T-cell (primary cell): ENCODE results near the gene ATOX1. TPM values are rescaled to one million over a fixed set of nuclear protein-coding genes. Genes with fewer than 3 reads are reported as not detected.

Source experiments
- ATAC-seq, 4 experiments: fragments of 200-7000 bp in 3 of 4; fragments of 150-1000 bp in 1 of 4; cut with Tn5 transposase; replicated peaks in 1 of 4; 1 replicate in 3 of 4; 2 replicates in 1 of 4; pipeline ENCODE4 v1.10.0; 2021; ENCODE audit warnings: moderate library complexity in 3 of 4, mild to moderate bottlenecking in 2 of 4, moderate number of reproducible peaks in 1 of 4
- CTCF ChIA-PET, 2 donors: fragments of 300-600 bp; sonication (Branson Sonifier 250); formaldehyde crosslinking; loops; one replicate each; lab custom pipeline; 2022; ENCODE audit warnings: antibody characterized with exemption in 2 of 2; lab: Charles Lee
- POLR2A ChIA-PET, 2 donors: fragments of 300-600 bp; sonication (Branson Sonifier 250); formaldehyde crosslinking; loops; one replicate each; lab custom pipeline; 2022; ENCODE audit warnings: antibody characterized with exemption in 2 of 2; lab: Charles Lee
- DNase-seq, 35 experiments: peaks; one replicate each; pipeline versions ENCODE4 v3.0.0 to v3.0.0-alpha.2; 2013 to 2023
- H3K27ac ChIP-seq: one replicate; pipeline ENCODE4 v1.5.1; 2013; ENCODE audit warnings: low read length
- H3K27me3 ChIP-seq, 2 experiments: replicated peaks in 1 of 2; 1 replicate in 1 of 2; 2 replicates in 1 of 2; pipeline versions ENCODE4 v1.6.1 to v1.7.0; 2013; ENCODE audit warnings: low read length in 1 of 2, mixed read lengths in 1 of 2; ENCODE audit not compliant: control insufficient read depth in 2 of 2, insufficient read depth in 2 of 2; ENCODE audit errors: extremely low read depth in 1 of 2
- H3K36me3 ChIP-seq, 2 donors: 1 replicate in 1 of 2; 2 replicates in 1 of 2; pipeline versions ENCODE4 v1.6.1 to v1.7.0; 2013; ENCODE audit warnings: low read length in 1 of 2; ENCODE audit not compliant: control insufficient read depth in 2 of 2, insufficient read depth in 1 of 2; ENCODE audit errors: extremely low read depth in 1 of 2
- H3K4me1 ChIP-seq, 2 experiments: 1 replicate in 1 of 2; 2 replicates in 1 of 2; pipeline versions ENCODE4 v1.6.1 to v1.7.0; 2013; ENCODE audit warnings: low read length in 2 of 2, mixed read lengths in 1 of 2; ENCODE audit not compliant: insufficient read depth in 2 of 2, control insufficient read depth in 1 of 2; ENCODE audit errors: extremely low read depth in 1 of 2
- H3K4me3 ChIP-seq, 2 donors: 1 replicate in 1 of 2; 2 replicates in 1 of 2; pipeline versions ENCODE4 v1.5.1 to v1.7.0; 2013; ENCODE audit warnings: mild to moderate bottlenecking in 2 of 2, low read length in 1 of 2, moderate library complexity in 1 of 2; ENCODE audit not compliant: control insufficient read depth in 1 of 2; ENCODE audit errors: extremely low read depth in 1 of 2
- H3K9me3 ChIP-seq: 2 replicates; pipeline ENCODE4 v1.7.0; 2013
- H3K27ac Mint-ChIP-seq, 2 donors: one replicate each; pipeline ENCODE4 v1.8.0; 2020 to 2021; ENCODE audit warnings: mild to moderate bottlenecking in 2 of 2, mixed read lengths in 2 of 2
- H3K27me3 Mint-ChIP-seq, 2 donors: one replicate each; pipeline ENCODE4 v1.8.0; 2021 to 2022; ENCODE audit warnings: mixed read lengths in 2 of 2
- H3K36me3 Mint-ChIP-seq: one replicate; pipeline ENCODE4 v1.8.0; 2021; ENCODE audit warnings: mixed read lengths
- H3K4me1 Mint-ChIP-seq, 3 donors: one replicate each; pipeline ENCODE4 v1.8.0; 2020 to 2022; ENCODE audit warnings: mixed read lengths in 3 of 3, mild to moderate bottlenecking in 1 of 3
- H3K4me3 Mint-ChIP-seq, 3 donors: one replicate each; pipeline ENCODE4 v1.8.0; 2020 to 2022; ENCODE audit warnings: mild to moderate bottlenecking in 3 of 3, mixed read lengths in 3 of 3, moderate library complexity in 3 of 3
- H3K9me3 Mint-ChIP-seq, 3 donors: one replicate each; pipeline ENCODE4 v1.8.0; 2020 to 2022; ENCODE audit warnings: mixed read lengths in 3 of 3
- WGBS: methylation state at CpG from one replicate; pipeline ENCODE4 v1.1.5; 2013; ENCODE audit warnings: missing lambda C conversion rate; ENCODE audit not compliant: insufficient coverage; 5-methylcytosine and 5-hydroxymethylcytosine counted together
- total RNA-seq, 35 experiments: library from RNA in 6 of 35; stranded (reverse) in 6 of 35; fragments of 120-200 nt in 1 of 35; gene quantifications; one replicate each; pipeline versions ENCODE4 v1.2.1 to v1.2.4 and lab custom pipeline; 2013 to 2026

Gene ATOX1
- total RNA-seq, 5 donors from 2014 or later (not counting 1 experiment from before 2014, with no cell fraction given): 21.4 to 33.8 (median 30.9) TPM

- Histone ChIP-seq H3K4me3 (peak overlapping the region; percentile 68 to 83), H3K27me3 (no peaks in the 10 kb centered on the region), H3K4me1 (peaks cover 10 to 28% of the 10 kb centered on the region in 2 experiments), H3K36me3 (no peaks in the 10 kb centered on the region), H3K9me3 (no peaks in the 10 kb centered on the region), H3K27ac (peak overlapping the region; percentile 19)
- H3K36me3 Mint-ChIP-seq: peaks cover 9% of the 10 kb centered on the region
- H3K4me3 Mint-ChIP-seq: peak overlapping the region; percentile 86 to 94 (median 89)
- no peaks in the 10 kb centered on the region for H3K9me3 Mint-ChIP-seq
- CTCF ChIA-PET: interaction anchor here (0.7 to 3.8 kb wide), 2 partner anchors 13 to 24 kb away, joined by 3 to 16 read pairs; partner anchors contain the start of gene G3BP1 (in 1 of the 2)
- H3K27ac Mint-ChIP-seq: peak overlapping the region; percentile 91 to 98
- DNase-seq (peak in 1 of 35 experiments; percentile 11), ATAC-seq (peak; percentile 15 to 27 (median 16))
- peaks cover 39 to 46% (median 42%) of the 10 kb centered on the region in 3 donors for H3K4me1 Mint-ChIP-seq
- no peaks in the 10 kb centered on the region for H3K27me3 Mint-ChIP-seq
- 0% methylated on average over 6 of the region's 11 CpGs for WGBS
- POLR2A ChIA-PET: interaction anchor here in 1 of 2 donors (0.7 to 1.7 kb wide), 3 partner anchors 9 to 13 kb away, joined by 4 to 10 read pairs (median 10); partner anchors contain the start of gene G3BP1
These were observed 346 bp downstream of the ATOX1 start for GRCh38 chr5:151758141-151758429.

- Histone ChIP-seq H3K36me3 (no peaks in the 10 kb centered on the region), H3K4me3 (peak overlapping the region; percentile 68 to 83), H3K4me1 (peaks cover 10 to 28% of the 10 kb centered on the region in 2 experiments), H3K27me3 (no peaks in the 10 kb centered on the region), H3K9me3 (no peaks in the 10 kb centered on the region), H3K27ac (no peak overlapping the region)
- peak in 3 of 4 experiments; percentile 11 to 13 (median 12) for ATAC-seq
- ChIA-PET CTCF (interaction anchor here (0.7 to 3.8 kb wide), 3 partner anchors 14 to 25 kb away, joined by 3 to 16 read pairs (median 3); partner anchors contain the start of gene G3BP1 (in 1 of the 2)), POLR2A (interaction anchor here in 1 of 2 donors (1.7 kb wide), 1 partner anchor 14 kb away, joined by 10 read pairs; the partner anchor contains the start of gene G3BP1)
- peak in 15 of 35 experiments; percentile 8 to 41 (median 17) for DNase-seq
- Mint-ChIP-seq H3K4me1 (peaks cover 39 to 51% (median 47%) of the 10 kb centered on the region in 3 donors), H3K27ac (peak overlapping the region; percentile 51 to 98), H3K27me3 (no peaks in the 10 kb centered on the region), H3K36me3 (peaks cover 14% of the 10 kb centered on the region), H3K9me3 (no peaks in the 10 kb centered on the region), H3K4me3 (peak overlapping the region; percentile 86 to 94 (median 89))
- 46% methylated on average over 4 of the region's 9 CpGs for WGBS
These were observed 944 bp downstream of the ATOX1 start for GRCh38 chr5:151757233-151758140.

GRCh38 chr5:151755383-151755782 is 3.0 kb downstream of the ATOX1 start:
- Histone ChIP-seq H3K36me3 (peaks cover 4 to 8% of the 10 kb centered on the region in 2 donors), H3K27ac (no peak overlapping the region), H3K4me3 (no peak overlapping the region), H3K4me1 (peaks cover 10 to 28% of the 10 kb centered on the region in 2 experiments), H3K9me3 (no peaks in the 10 kb centered on the region), H3K27me3 (no peaks in the 10 kb centered on the region)
- no peak for DNase-seq
- WGBS: 57% methylated on average over 1 of the region's 3 CpGs
- ChIA-PET CTCF (interaction anchor here in 1 of 2 donors (0.8 kb wide), 1 partner anchor 14 kb away, joined by 3 read pairs; no protein-coding TSS in a partner anchor), POLR2A (interaction anchor here in 1 of 2 donors (1.1 kb wide), 1 partner anchor 16 kb away, joined by 5 read pairs; the partner anchor contains the start of gene G3BP1)
- H3K27me3 Mint-ChIP-seq: no peaks in the 10 kb centered on the region
- H3K4me1 Mint-ChIP-seq: peaks cover 44 to 59% (median 57%) of the 10 kb centered on the region in 3 donors
- H3K36me3 Mint-ChIP-seq: peaks cover 21% of the 10 kb centered on the region
- ATAC-seq: no peak
- peak overlapping the region in 1 of 2 donors; percentile 52 for H3K27ac Mint-ChIP-seq
- H3K9me3 Mint-ChIP-seq: no peaks in the 10 kb centered on the region
- no peak overlapping the region for H3K4me3 Mint-ChIP-seq

- no peak for DNase-seq
- Histone ChIP-seq H3K27ac (no peak overlapping the region), H3K27me3 (no peaks in the 10 kb centered on the region), H3K36me3 (peaks cover 4 to 8% of the 10 kb centered on the region in 2 donors), H3K4me1 (peaks cover 4 to 22% of the 10 kb centered on the region in 2 experiments), H3K9me3 (no peaks in the 10 kb centered on the region), H3K4me3 (no peak overlapping the region)
- Mint-ChIP-seq H3K27me3 (no peaks in the 10 kb centered on the region), H3K4me3 (no peak overlapping the region), H3K4me1 (peaks cover 36 to 54% (median 46%) of the 10 kb centered on the region in 3 donors), H3K36me3 (peaks cover 21% of the 10 kb centered on the region), H3K27ac (no peak overlapping the region), H3K9me3 (no peaks in the 10 kb centered on the region)
- CTCF ChIA-PET: no interaction called here
- ATAC-seq: no peak
- WGBS: 100% methylated on average over 4 of the region's 4 CpGs
- POLR2A ChIA-PET: interaction anchor here in 1 of 2 donors (0.6 kb wide), 1 partner anchor 17 kb away, joined by 3 read pairs; no protein-coding TSS in a partner anchor
These were observed 6.8 kb downstream of the ATOX1 start for GRCh38 chr5:151751593-151751992.

GRCh38 chr5:151751091-151751490 is 7.3 kb downstream of the ATOX1 start:
- Histone ChIP-seq H3K27me3 (no peaks in the 10 kb centered on the region), H3K9me3 (no peaks in the 10 kb centered on the region), H3K27ac (no peak overlapping the region), H3K4me3 (no peak overlapping the region), H3K36me3 (peaks cover 4 to 8% of the 10 kb centered on the region in 2 donors), H3K4me1 (peaks cover 9 to 24% of the 10 kb centered on the region in 2 experiments)
- ChIA-PET CTCF (no interaction called here), POLR2A (no interaction called here)
- Mint-ChIP-seq H3K4me3 (no peak overlapping the region), H3K4me1 (peaks cover 36 to 54% (median 46%) of the 10 kb centered on the region in 3 donors), H3K36me3 (peaks cover 21% of the 10 kb centered on the region), H3K27ac (no peak overlapping the region), H3K9me3 (no peaks in the 10 kb centered on the region), H3K27me3 (no peaks in the 10 kb centered on the region)
- ATAC-seq: no peak
- DNase-seq: no peak
- WGBS: 100% methylated on average over 1 of the region's 4 CpGs

GRCh38 chr5:151750121-151750520 is 8.3 kb downstream of the ATOX1 start:
- WGBS: 100% methylated on average over 2 of the region's 4 CpGs
- no peak for ATAC-seq
- peaks cover 12 to 13% of the 10 kb centered on the region in 2 donors for H3K36me3 ChIP-seq
- ChIA-PET POLR2A (interaction anchor here (0.6 to 1.1 kb wide), 5 partner anchors 13 to 251 kb away, joined by 5 to 15 read pairs (median 6); partner anchors contain the start of gene G3BP1 (in 1 of the 2)), CTCF (interaction anchor here (0.6 to 1.6 kb wide), 5 partner anchors 10 to 1282 kb away, joined by 4 to 5 read pairs (median 5); no protein-coding TSS in a partner anchor)
- no peaks in the 10 kb centered on the region for H3K9me3 ChIP-seq
- H3K4me1 ChIP-seq: peaks cover 17 to 33% of the 10 kb centered on the region in 2 experiments
- Mint-ChIP-seq H3K4me1 (peaks cover 42 to 56% (median 47%) of the 10 kb centered on the region in 3 donors), H3K36me3 (peaks cover 20% of the 10 kb centered on the region), H3K9me3 (no peaks in the 10 kb centered on the region), H3K27me3 (no peaks in the 10 kb centered on the region), H3K27ac (peak overlapping the region in 1 of 2 donors; percentile 44), H3K4me3 (no peak overlapping the region)
- no peak overlapping the region for H3K4me3 ChIP-seq
- no peaks in the 10 kb centered on the region for H3K27me3 ChIP-seq
- H3K27ac ChIP-seq: peak overlapping the region; percentile 65
- no peak for DNase-seq
